Measurements from ENCODE around the gene TTC7B.

The TTC7B gene

DNA sequence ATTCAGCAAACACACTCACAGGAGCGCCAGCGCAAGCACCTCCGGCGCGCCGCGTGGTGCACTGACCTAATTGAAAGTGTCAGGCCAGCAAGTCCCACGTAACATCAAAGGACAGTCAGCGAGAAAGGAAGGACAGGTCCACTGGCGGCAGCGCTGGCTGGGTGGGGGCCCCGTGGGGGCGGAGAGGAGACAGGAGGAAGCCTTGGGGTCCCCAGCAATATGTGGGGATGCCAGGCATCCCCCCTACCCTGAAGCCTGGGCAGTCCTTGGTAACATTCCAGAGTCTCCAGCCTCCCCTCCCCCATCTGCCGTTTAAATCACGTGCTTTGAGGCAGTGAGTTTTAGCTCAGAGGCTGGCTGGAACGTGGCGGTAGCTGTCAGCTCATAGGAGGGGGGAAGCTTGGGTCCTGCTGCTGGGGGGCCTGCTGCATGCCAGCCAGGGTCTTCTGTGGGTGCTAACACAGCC, 260.2 kb downstream of the TTC7B start:
- no peaks in the 10 kb centered on the region for H3K79me2 ChIP-seq (ENCODE audit: control insufficient read depth, insufficient read depth, low read length, poor library complexity)
- no peak overlapping the region for H4K91ac ChIP-seq (ENCODE audit: low read depth, low read length)
- peaks cover 2 to 10% of the 10 kb centered on the region in 2 experiments for H3K36me3 ChIP-seq (ENCODE audit: control insufficient read depth in 1 of 2, insufficient read depth in 2 of 2, low read length in 2 of 2)
- no peak overlapping the region for H2AFZ ChIP-seq (ENCODE audit: insufficient read depth, low read length, poor library complexity)
- H3K14ac ChIP-seq (ENCODE audit: low read length) = no peak overlapping the region
- H3K4me1 ChIP-seq (ENCODE audit: control insufficient read depth in 1 of 2, insufficient read depth in 2 of 2, low read length in 2 of 2) = peaks cover 13 to 14% of the 10 kb centered on the region in 2 experiments
- no peaks in the 10 kb centered on the region for H3K9me3 ChIP-seq (ENCODE audit: insufficient read depth, low read depth, low read length)
- no peak overlapping the region for H3K4me2 ChIP-seq (ENCODE audit: low read length)
- H4K12ac ChIP-seq (ENCODE audit: low read depth, low read length) = no peak overlapping the region
- H2BK120ac ChIP-seq (ENCODE audit: insufficient read depth, low read length, poor library complexity) = no peak overlapping the region
- DNase-seq = no peak
- H3K18ac ChIP-seq (ENCODE audit: low read length) = no peak overlapping the region
- H4K8ac ChIP-seq (ENCODE audit: low read depth, low read length) = no peak overlapping the region
- no peak overlapping the region for H2BK5ac ChIP-seq (ENCODE audit: low read depth, low read length, poor library complexity)
- no peaks in the 10 kb centered on the region for H3K79me1 ChIP-seq (ENCODE audit: low read length)
- no CpG with 5 or more reads among the region's 17 CpGs for WGBS (ENCODE audit: extremely low coverage, insufficient coverage, insufficient read length)
- no peak overlapping the region for H3K9ac ChIP-seq (ENCODE audit: low read length)
- H3K23ac ChIP-seq (ENCODE audit: low read length) = no peak overlapping the region
- H2AK5ac ChIP-seq (ENCODE audit: low read length) = no peak overlapping the region
- no peak overlapping the region for H3K4ac ChIP-seq (ENCODE audit: low read depth, low read length)
- H3K27ac ChIP-seq (ENCODE audit: low read depth, low read length) = no peak overlapping the region
- no peak overlapping the region for H2BK12ac ChIP-seq (ENCODE audit: low read length)
- H3K4me3 ChIP-seq (ENCODE audit: low read depth, low read length) = no peak overlapping the region
- H3K27me3 ChIP-seq (ENCODE audit: insufficient read depth, low read length) = no peaks in the 10 kb centered on the region

DNA sequence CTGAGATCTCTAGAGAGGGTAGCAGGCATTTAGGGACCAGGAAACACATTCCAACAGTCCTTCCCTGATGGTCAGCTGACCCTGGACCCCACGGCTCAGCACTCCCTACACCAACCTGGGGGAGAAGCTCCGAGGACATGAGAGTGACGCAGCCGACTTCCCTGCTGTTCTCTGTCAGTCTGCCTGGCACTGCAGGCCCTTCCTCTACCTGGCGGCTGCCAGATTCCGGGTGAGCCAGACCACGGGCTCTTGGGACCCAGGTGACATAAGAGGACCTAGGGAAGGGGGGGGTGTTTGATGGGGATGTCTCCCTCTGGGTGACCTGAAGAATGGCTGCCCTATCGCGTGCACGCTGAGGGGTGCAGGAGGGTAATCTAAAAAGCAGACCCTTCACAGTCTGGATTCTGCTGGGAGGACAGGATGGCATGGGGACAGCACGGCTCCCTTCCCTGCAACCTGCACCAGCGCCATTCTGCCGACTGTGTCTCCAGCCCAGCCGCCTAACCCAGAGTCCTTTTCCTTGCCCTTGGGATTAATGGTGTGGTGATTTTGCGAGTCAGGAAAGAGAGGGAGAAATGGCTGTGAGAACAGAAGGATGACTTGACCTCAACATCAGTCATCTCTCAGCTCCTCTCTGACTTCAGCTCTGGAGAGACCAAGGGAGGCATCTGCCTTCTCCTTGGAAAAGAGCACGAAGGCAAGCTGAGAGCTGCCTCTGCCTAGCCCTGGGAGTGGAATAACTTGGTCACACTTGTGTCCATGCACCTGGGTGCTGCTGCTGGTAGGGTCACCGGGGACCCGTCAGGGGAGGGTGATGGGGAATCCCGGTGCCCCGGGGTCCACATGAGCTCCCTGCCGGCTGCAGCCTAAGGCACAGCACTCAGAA, 260.9 kb downstream of the TTC7B start:
- Histone ChIP-seq H3K79me1 (ENCODE audit: low read length) (no peaks in the 10 kb centered on the region), H3K23ac (ENCODE audit: low read length) (no peak overlapping the region), H3K9me3 (ENCODE audit: insufficient read depth, low read depth, low read length) (peaks cover 3% of the 10 kb centered on the region), H3K14ac (ENCODE audit: low read length) (no peak overlapping the region), H2AFZ (ENCODE audit: insufficient read depth, low read length, poor library complexity) (no peak overlapping the region), H3K4me3 (ENCODE audit: low read depth, low read length) (no peak overlapping the region), H2BK12ac (ENCODE audit: low read length) (no peak overlapping the region), H4K12ac (ENCODE audit: low read depth, low read length) (no peak overlapping the region), H3K9ac (ENCODE audit: low read length) (no peak overlapping the region), H3K4ac (ENCODE audit: low read depth, low read length) (no peak overlapping the region), H3K18ac (ENCODE audit: low read length) (no peak overlapping the region), H2AK5ac (ENCODE audit: low read length) (no peak overlapping the region), H3K4me2 (ENCODE audit: low read length) (no peak overlapping the region), H3K27me3 (ENCODE audit: insufficient read depth, low read length) (no peaks in the 10 kb centered on the region), H3K27ac (ENCODE audit: low read depth, low read length) (no peak overlapping the region), H2BK120ac (ENCODE audit: insufficient read depth, low read length, poor library complexity) (no peak overlapping the region), H4K8ac (ENCODE audit: low read depth, low read length) (no peak overlapping the region), H3K36me3 (ENCODE audit: control insufficient read depth in 1 of 2, insufficient read depth in 2 of 2, low read length in 2 of 2) (peaks cover 2 to 12% of the 10 kb centered on the region in 2 experiments), H3K4me1 (ENCODE audit: control insufficient read depth in 1 of 2, insufficient read depth in 2 of 2, low read length in 2 of 2) (peaks cover 15 to 17% of the 10 kb centered on the region in 2 experiments), H4K91ac (ENCODE audit: low read depth, low read length) (no peak overlapping the region), H2BK5ac (ENCODE audit: low read depth, low read length, poor library complexity) (no peak overlapping the region), H3K79me2 (ENCODE audit: control insufficient read depth, insufficient read depth, low read length, poor library complexity) (no peaks in the 10 kb centered on the region)
- DNase-seq = no peak
- no CpG with 5 or more reads among the region's 21 CpGs for WGBS (ENCODE audit: extremely low coverage, insufficient coverage, insufficient read length)

DNA sequence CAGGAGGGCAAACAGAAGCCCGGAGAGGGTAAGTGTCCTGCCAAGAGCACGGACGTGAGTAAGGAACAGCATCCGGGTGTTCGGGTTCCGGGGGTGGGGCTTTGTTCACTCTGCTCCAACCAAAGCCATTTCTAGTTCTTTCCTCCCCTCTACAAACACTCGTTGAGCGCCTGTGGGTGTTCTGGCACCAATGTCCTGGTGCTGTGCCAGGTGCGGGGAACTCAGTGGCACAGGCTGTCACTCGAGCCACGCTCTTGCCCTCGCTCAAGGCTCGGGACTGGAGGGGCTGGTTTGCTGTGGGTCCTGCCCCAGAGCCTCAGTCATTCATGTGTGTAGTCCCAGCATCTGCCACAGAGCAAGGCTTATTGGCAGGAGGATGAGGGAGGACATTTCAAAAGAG, 261.9 kb downstream of the TTC7B start:
- no peak overlapping the region for H2BK12ac ChIP-seq (ENCODE audit: low read length)
- H3K9ac ChIP-seq (ENCODE audit: low read length) = no peak overlapping the region
- peaks cover 15 to 17% of the 10 kb centered on the region in 2 experiments for H3K4me1 ChIP-seq (ENCODE audit: control insufficient read depth in 1 of 2, insufficient read depth in 2 of 2, low read length in 2 of 2)
- no peak overlapping the region for H2AFZ ChIP-seq (ENCODE audit: insufficient read depth, low read length, poor library complexity)
- no peaks in the 10 kb centered on the region for H3K79me1 ChIP-seq (ENCODE audit: low read length)
- H3K9me3 ChIP-seq (ENCODE audit: insufficient read depth, low read depth, low read length) = peaks cover 6% of the 10 kb centered on the region
- no peak overlapping the region for H3K23ac ChIP-seq (ENCODE audit: low read length)
- no peak overlapping the region for H3K4me2 ChIP-seq (ENCODE audit: low read length)
- no peak overlapping the region for H3K4ac ChIP-seq (ENCODE audit: low read depth, low read length)
- no peak overlapping the region for H3K18ac ChIP-seq (ENCODE audit: low read length)
- no peak for DNase-seq
- H2BK5ac ChIP-seq (ENCODE audit: low read depth, low read length, poor library complexity) = no peak overlapping the region
- no peaks in the 10 kb centered on the region for H3K79me2 ChIP-seq (ENCODE audit: control insufficient read depth, insufficient read depth, low read length, poor library complexity)
- no peak overlapping the region for H2AK5ac ChIP-seq (ENCODE audit: low read length)
- no peak overlapping the region for H2BK120ac ChIP-seq (ENCODE audit: insufficient read depth, low read length, poor library complexity)
- peaks cover 2 to 6% of the 10 kb centered on the region in 2 experiments for H3K36me3 ChIP-seq (ENCODE audit: control insufficient read depth in 1 of 2, insufficient read depth in 2 of 2, low read length in 2 of 2)
- H3K4me3 ChIP-seq (ENCODE audit: low read depth, low read length) = no peak overlapping the region
- H4K8ac ChIP-seq (ENCODE audit: low read depth, low read length) = no peak overlapping the region
- no peak overlapping the region for H3K27ac ChIP-seq (ENCODE audit: low read depth, low read length)
- H3K14ac ChIP-seq (ENCODE audit: low read length) = no peak overlapping the region
- WGBS (ENCODE audit: extremely low coverage, insufficient coverage, insufficient read length) = no CpG with 5 or more reads among the region's 13 CpGs
- H3K27me3 ChIP-seq (ENCODE audit: insufficient read depth, low read length) = no peaks in the 10 kb centered on the region
- no peak overlapping the region for H4K12ac ChIP-seq (ENCODE audit: low read depth, low read length)
- H4K91ac ChIP-seq (ENCODE audit: low read depth, low read length) = no peak overlapping the region

DNA sequence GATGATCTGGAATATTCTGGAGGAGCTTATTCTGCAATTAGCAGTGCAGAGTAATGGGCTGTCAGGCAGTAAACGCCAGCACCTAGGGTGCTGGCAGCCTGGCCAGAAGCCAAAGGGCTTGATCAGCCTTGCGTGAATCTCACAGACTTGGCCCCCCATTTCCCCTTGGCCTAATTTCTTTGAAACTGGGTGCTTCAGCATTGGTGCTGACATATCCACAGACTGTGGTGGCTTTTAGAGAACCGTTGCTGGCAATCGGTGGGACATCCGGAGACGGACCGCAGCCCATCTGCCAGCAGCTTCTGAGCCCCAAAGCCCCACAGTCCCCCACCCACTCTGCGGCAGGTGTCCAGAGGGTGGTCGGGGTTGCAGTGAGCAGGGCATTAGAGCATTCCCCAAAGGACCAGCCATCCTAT, 262.3 kb downstream of the TTC7B start:
- Histone ChIP-seq H3K23ac (ENCODE audit: low read length) (no peak overlapping the region), H2BK12ac (ENCODE audit: low read length) (no peak overlapping the region), H3K79me1 (ENCODE audit: low read length) (no peaks in the 10 kb centered on the region), H3K4me2 (ENCODE audit: low read length) (no peak overlapping the region), H2AFZ (ENCODE audit: insufficient read depth, low read length, poor library complexity) (no peak overlapping the region), H2AK5ac (ENCODE audit: low read length) (no peak overlapping the region), H2BK5ac (ENCODE audit: low read depth, low read length, poor library complexity) (no peak overlapping the region), H3K27ac (ENCODE audit: low read depth, low read length) (no peak overlapping the region), H4K91ac (ENCODE audit: low read depth, low read length) (no peak overlapping the region), H3K4me3 (ENCODE audit: low read depth, low read length) (no peak overlapping the region), H3K14ac (ENCODE audit: low read length) (no peak overlapping the region), H3K4ac (ENCODE audit: low read depth, low read length) (no peak overlapping the region), H4K8ac (ENCODE audit: low read depth, low read length) (no peak overlapping the region), H2BK120ac (ENCODE audit: insufficient read depth, low read length, poor library complexity) (no peak overlapping the region), H3K18ac (ENCODE audit: low read length) (no peak overlapping the region), H3K9ac (ENCODE audit: low read length) (no peak overlapping the region), H3K79me2 (ENCODE audit: control insufficient read depth, insufficient read depth, low read length, poor library complexity) (no peaks in the 10 kb centered on the region), H3K4me1 (ENCODE audit: control insufficient read depth in 1 of 2, insufficient read depth in 2 of 2, low read length in 2 of 2) (peaks cover 15 to 17% of the 10 kb centered on the region in 2 experiments), H4K12ac (ENCODE audit: low read depth, low read length) (no peak overlapping the region), H3K27me3 (ENCODE audit: insufficient read depth, low read length) (no peaks in the 10 kb centered on the region), H3K36me3 (ENCODE audit: control insufficient read depth in 1 of 2, insufficient read depth in 2 of 2, low read length in 2 of 2) (peaks cover 2 to 4% of the 10 kb centered on the region in 2 experiments), H3K9me3 (ENCODE audit: insufficient read depth, low read depth, low read length) (peaks cover 6% of the 10 kb centered on the region)
- no peak for DNase-seq
- WGBS (ENCODE audit: extremely low coverage, insufficient coverage, insufficient read length) = no CpG with 5 or more reads among the region's 9 CpGs

Data from trophoblast cell (in vitro differentiated cells and primary cell).